ENCODE measurements around the gene STON2. TPM values are rescaled to one million over a fixed set of nuclear protein-coding genes. Genes with fewer than 3 reads are reported as not detected.

Gene STON2
- polyA plus RNA-seq, 1 experiment, result not detected

GRCh38 chr14:81312289-81312876, 87.7 kb downstream of the STON2 start:
- no peak for DNase-seq (ENCODE audit: low read depth, low spot score)
- no peak for TF ChIP-seq CTCF (IDR thresholded peaks at IDR 0.05; ENCODE audit: low read depth, low read length)
- Histone ChIP-seq H3K9me3 (ENCODE audit: control insufficient read depth, insufficient read depth, low read length) (no peaks in the 10 kb centered on the region), H3K27ac (ENCODE audit: low read depth, low read length) (no peak overlapping the region), H3K4me3 (ENCODE audit: low read depth, low read length) (no peak overlapping the region), H3K27me3 (ENCODE audit: control insufficient read depth, insufficient read depth, low read length) (no peaks in the 10 kb centered on the region)
- CTCF ChIA-PET, result no interaction called here
- POLR2A ChIA-PET, result no interaction called here

- ChIA-PET POLR2A (no interaction called here), CTCF (no interaction called here)
- DNase-seq (ENCODE audit: low read depth, low spot score), result no peak
- no peaks in the 10 kb centered on the region for H3K9me3 ChIP-seq (ENCODE audit: control insufficient read depth, insufficient read depth, low read length)
- no peak overlapping the region for H3K27ac ChIP-seq (ENCODE audit: low read depth, low read length)
- H3K4me3 ChIP-seq (ENCODE audit: low read depth, low read length), result no peak overlapping the region
- TF ChIP-seq CTCF (IDR thresholded peaks at IDR 0.05; ENCODE audit: low read depth, low read length), result no peak
- no peaks in the 10 kb centered on the region for H3K27me3 ChIP-seq (ENCODE audit: control insufficient read depth, insufficient read depth, low read length)
Measured at GRCh38 chr14:81311778-81312177, 88.3 kb downstream of the STON2 start.

- no peak for TF ChIP-seq CTCF (IDR thresholded peaks at IDR 0.05; ENCODE audit: low read depth, low read length)
- no peak for DNase-seq (ENCODE audit: low read depth, low spot score)
- ChIA-PET POLR2A (no interaction called here), CTCF (no interaction called here)
- Histone ChIP-seq H3K27me3 (ENCODE audit: control insufficient read depth, insufficient read depth, low read length) (no peaks in the 10 kb centered on the region), H3K4me3 (ENCODE audit: low read depth, low read length) (no peak overlapping the region), H3K9me3 (ENCODE audit: control insufficient read depth, insufficient read depth, low read length) (no peaks in the 10 kb centered on the region), H3K27ac (ENCODE audit: low read depth, low read length) (no peak overlapping the region)
Measured at GRCh38 chr14:81311141-81311540, 89.0 kb downstream of the STON2 start.

GRCh38 chr14:81310606-81311005, 89.5 kb downstream of the STON2 start:
- no peak for TF ChIP-seq CTCF (IDR thresholded peaks at IDR 0.05; ENCODE audit: low read depth, low read length)
- CTCF ChIA-PET, result interaction anchor here (1.6 kb wide), 1 partner anchor 41 kb away, joined by 5 read pairs; no protein-coding TSS in a partner anchor

GRCh38 chr14:81309511-81309910, 90.6 kb downstream of the STON2 start:
- Histone ChIP-seq H3K27ac (ENCODE audit: low read depth, low read length) (no peak overlapping the region), H3K27me3 (ENCODE audit: control insufficient read depth, insufficient read depth, low read length) (no peaks in the 10 kb centered on the region), H3K9me3 (ENCODE audit: control insufficient read depth, insufficient read depth, low read length) (no peaks in the 10 kb centered on the region), H3K4me3 (ENCODE audit: low read depth, low read length) (no peak overlapping the region)
- POLR2A ChIA-PET, result no interaction called here
- no peak for TF ChIP-seq CTCF (IDR thresholded peaks at IDR 0.05; ENCODE audit: low read depth, low read length)
- CTCF ChIA-PET, result interaction anchor here (1.6 kb wide), 1 partner anchor 40 kb away, joined by 5 read pairs; no protein-coding TSS in a partner anchor
- DNase-seq (ENCODE audit: low read depth, low spot score), result no peak

More at GRCh38 chr14:81310606-81311005, 89.5 kb downstream of the STON2 start:
- POLR2A ChIA-PET, result no interaction called here
- Histone ChIP-seq H3K27me3 (ENCODE audit: control insufficient read depth, insufficient read depth, low read length) (no peaks in the 10 kb centered on the region), H3K4me3 (ENCODE audit: low read depth, low read length) (no peak overlapping the region), H3K9me3 (ENCODE audit: control insufficient read depth, insufficient read depth, low read length) (no peaks in the 10 kb centered on the region), H3K27ac (ENCODE audit: low read depth, low read length) (no peak overlapping the region)
- DNase-seq (ENCODE audit: low read depth, low spot score), result no peak

Data from AG04450 (cell line).